K562 (cell line): ENCODE measurements around the gene ORAI3. TPM values are rescaled to one million over a fixed set of nuclear protein-coding genes. Genes with fewer than 3 reads are reported as not detected.
A peak's percentile ranks its signal among the peaks of the same experiment; 100 is the strongest.

Experiments used
- ADNP ChIP-seq: fragments of 200-800 bp; sonication (Bioruptor generic); IDR thresholded peaks from 2 replicates; pipeline ENCODE4 v1.6.1; 2016; ENCODE audit warnings: missing genetic modification characterization, missing compliant biosample characterization
- ASH1L ChIP-seq: fragments of 450-650 bp; IDR thresholded peaks from 2 replicates; pipeline ENCODE4 v1.6.1; 2018; ENCODE audit warnings: borderline replicate concordance, mild to moderate bottlenecking, low read depth; ENCODE audit not compliant: partially characterized antibody
- C11orf30 ChIP-seq: fragments of 450-650 bp; IDR thresholded peaks from 2 replicates; pipeline ENCODE4 v1.6.1; 2016; ENCODE audit warnings: low read depth, mild to moderate bottlenecking
- FOSL1 ChIP-seq: fragments of 200-800 bp; sonication (Bioruptor generic); conservative IDR thresholded peaks from 2 replicates; pipeline ENCODE4 v1.6.1; 2016; ENCODE audit warnings: missing genetic modification characterization, missing compliant biosample characterization
- HOXB6 ChIP-seq: fragments of 250-450 bp; sonication (Bioruptor Pico); IDR thresholded peaks from 2 replicates; pipeline ENCODE4 v1.5.1; 2022; ENCODE audit warnings: mild to moderate bottlenecking, borderline replicate concordance
- MAZ ChIP-seq, 2 experiments: fragments of 450-650 bp in 1 of 2; sonication (generic) in 1 of 2; formaldehyde crosslinking; IDR thresholded peaks in 1 of 2; conservative IDR thresholded peaks in 1 of 2; 2 replicates each; pipeline versions ENCODE4 v1.4.0 to v1.5.0; 2020; ENCODE audit warnings: mild to moderate bottlenecking in 1 of 2, missing genetic modification reagents in 1 of 2
- MYC ChIP-seq, 2 experiments: fragments of 250-450 bp in 1 of 2; sonication (Bioruptor Pico) in 1 of 2; IDR thresholded peaks; 2 replicates each; pipeline versions ENCODE4 v1.5.1 to v1.6.1; 2012 to 2021; ENCODE audit warnings: low read depth in 2 of 2, borderline replicate concordance in 1 of 2, improper control_type of control experiment in 1 of 2, low read length in 1 of 2, mild to moderate bottlenecking in 1 of 2, moderate library complexity in 1 of 2
- NCOA1 ChIP-seq: fragments of 450-650 bp; IDR thresholded peaks from 2 replicates; pipeline ENCODE4 v1.6.1; 2016; ENCODE audit warnings: low read depth
- PCBP2 ChIP-seq: fragments of 200-400 bp; formaldehyde crosslinking; IDR thresholded peaks from 2 replicates; pipeline ENCODE4 v1.6.1; 2018; ENCODE audit warnings: low read length, low read depth, mild to moderate bottlenecking, moderate library complexity; ENCODE audit not compliant: poor library complexity, severe bottlenecking
- POLR2H ChIP-seq: IDR thresholded peaks from 2 replicates; pipeline ENCODE4 v1.6.1; 2016; ENCODE audit warnings: missing genetic modification characterization, low read depth, mild to moderate bottlenecking, control low read depth, missing compliant biosample characterization, moderate library complexity
- TAF15 ChIP-seq: fragments of 200-400 bp; formaldehyde crosslinking; IDR thresholded peaks from 2 replicates; pipeline ENCODE4 v1.6.1; 2017; ENCODE audit warnings: mild to moderate bottlenecking, low read depth, low read length, moderate library complexity
- TCF7 ChIP-seq: sonication (generic); IDR thresholded peaks from 2 replicates; pipeline ENCODE4 v1.6.1; 2016; ENCODE audit warnings: antibody characterized with exemption, borderline replicate concordance
- TCF7L2 ChIP-seq: fragments of 150-350 bp; IDR thresholded peaks from 2 replicates; pipeline ENCODE4 v1.6.1; 2016; ENCODE audit warnings: low read depth, mild to moderate bottlenecking, low read length, moderate library complexity
- ZNF586 ChIP-seq: fragments of 450-650 bp; formaldehyde crosslinking; conservative IDR thresholded peaks from 2 replicates; pipeline ENCODE4 v1.4.0; 2020; ENCODE audit warnings: mild to moderate bottlenecking, moderate library complexity
- polyA plus RNA-seq, 8 experiments: library from polyadenylated mRNA; depleted of rRNA in 4 of 8; stranded (reverse) in 5 of 8; unstranded in 3 of 8; fragments of >200 nt; fragmentation: Nextera tagmentation in 2 of 8; fragmentation: Illumina TruSeq in 1 of 8; extraction: Ambion mirVana in 2 of 8; extraction: Trizol in 1 of 8; gene quantifications; 2 replicates each; pipeline versions ENCODE4 v1.2.1 to v1.2.3, GENCODE V29; 2011 to 2014; ENCODE audit warnings: inconsistent platforms in 1 of 8, missing spikeins in 1 of 8
- total RNA-seq, 7 experiments: library from RNA; depleted of rRNA in 6 of 7; stranded (reverse); fragments of >200 nt in 6 of 7; fragmentation: Illumina TruSeq in 2 of 7; extraction: Trizol in 2 of 7; gene quantifications; 2 replicates each; pipeline versions ENCODE4 v1.2.1 to v1.2.3, GENCODE V29; 2011 to 2021; ENCODE audit warnings: low replicate concordance in 1 of 7
- TF ChIP-seq, protein P1 (sequence below), 2 experiments: fragments of 450-650 bp; IDR thresholded peaks; 2 replicates each; pipeline ENCODE4 v1.6.1; 2016
- TF ChIP-seq, protein P2 (sequence below), 3 experiments: fragments of 200-800 bp in 1 of 3; fragments of 250-450 bp in 1 of 3; fragments of 450-650 bp in 1 of 3; sonication (Bioruptor Pico) in 1 of 3; sonication (Bioruptor generic) in 1 of 3; formaldehyde crosslinking in 1 of 3; IDR thresholded peaks; 2 replicates each; pipeline versions ENCODE4 v1.6.1 to v1.8.0; 2016 to 2022; ENCODE audit warnings: mild to moderate bottlenecking in 2 of 3, missing genetic modification characterization in 2 of 3, missing compliant biosample characterization in 1 of 3, moderate library complexity in 1 of 3
- TF ChIP-seq, protein P3 (sequence below): fragments of 450-650 bp; IDR thresholded peaks from 2 replicates; pipeline ENCODE4 v1.6.1; 2017; ENCODE audit warnings: mild to moderate bottlenecking, moderate library complexity

Gene ORAI3
- total and polyA plus RNA-seq, 9 of the 15 experiments (the other 6 are each of a cell fraction or from before 2014, with no cell fraction given), result 4.9 to 23.3 (median 14.1) TPM

DNA sequence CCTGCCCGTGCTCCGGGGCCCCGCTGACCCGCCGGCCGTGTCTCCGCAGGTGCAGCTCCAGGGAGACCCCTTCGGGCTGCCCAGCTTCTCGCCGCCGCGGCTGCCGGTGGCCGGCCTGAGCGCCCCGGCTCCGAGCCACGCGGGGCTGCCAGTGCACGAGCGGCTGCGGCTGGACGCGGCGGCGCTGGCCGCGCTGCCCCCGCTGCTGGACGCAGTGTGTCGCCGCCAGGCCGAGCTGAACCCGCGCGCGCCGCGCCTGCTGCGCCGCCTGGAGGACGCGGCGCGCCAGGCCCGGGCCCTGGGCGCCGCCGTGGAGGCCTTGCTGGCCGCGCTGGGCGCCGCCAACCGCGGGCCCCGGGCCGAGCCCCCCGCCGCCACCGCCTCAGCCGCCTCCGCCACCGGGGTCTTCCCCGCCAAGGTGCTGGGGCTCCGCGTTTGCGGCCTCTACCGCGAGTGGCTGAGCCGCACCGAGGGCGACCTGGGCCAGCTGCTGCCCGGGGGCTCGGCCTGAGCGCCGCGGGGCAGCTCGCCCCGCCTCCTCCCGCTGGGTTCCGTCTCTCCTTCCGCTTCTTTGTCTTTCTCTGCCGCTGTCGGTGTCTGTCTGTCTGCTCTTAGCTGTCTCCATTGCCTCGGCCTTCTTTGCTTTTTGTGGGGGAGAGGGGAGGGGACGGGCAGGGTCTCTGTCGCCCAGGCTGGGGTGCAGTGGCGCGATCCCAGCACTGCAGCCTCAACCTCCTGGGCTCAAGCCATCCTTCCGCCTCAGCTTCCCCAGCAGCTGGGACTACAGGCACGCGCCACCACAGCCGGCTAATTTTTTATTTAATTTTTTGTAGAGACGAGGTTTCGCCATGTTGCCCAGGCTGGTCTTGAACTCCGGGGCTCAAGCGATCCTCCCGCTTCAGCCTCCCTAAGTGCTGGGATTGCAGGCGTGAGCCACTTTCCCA lies 46.6 kb upstream of the ORAI3 start (continued):
- TF ChIP-seq MYC (IDR thresholded peaks at IDR 0.05; ENCODE audit: low read depth, low read length) (peak; percentile 82), MYC (CRISPR knock-in tag; IDR thresholded peaks at IDR 0.05; ENCODE audit: borderline replicate concordance, low read depth) (no peak), TAF15 (no peak), POLR2H (tag) (peak; percentile 47), HOXB6 (CRISPR knock-in tag) (no peak), TCF7 (no peak), MAZ (CRISPR knock-in tag; conservative IDR thresholded peaks at IDR 0.05 in 1 of 2, IDR thresholded peaks at IDR 0.05 in 1 of 2) (peak; percentile 26 to 37; a peak in 2 of 4 replicates), C11orf30 (no peak), ZNF586 (CRISPR knock-in tag) (no peak), ASH1L (no peak), PCBP2 (no peak), FOSL1 (tag) (peak; percentile 38), TCF7L2 (no peak), NCOA1 (no peak), ADNP (tag) (no peak)
- TF ChIP-seq, protein P1, sequence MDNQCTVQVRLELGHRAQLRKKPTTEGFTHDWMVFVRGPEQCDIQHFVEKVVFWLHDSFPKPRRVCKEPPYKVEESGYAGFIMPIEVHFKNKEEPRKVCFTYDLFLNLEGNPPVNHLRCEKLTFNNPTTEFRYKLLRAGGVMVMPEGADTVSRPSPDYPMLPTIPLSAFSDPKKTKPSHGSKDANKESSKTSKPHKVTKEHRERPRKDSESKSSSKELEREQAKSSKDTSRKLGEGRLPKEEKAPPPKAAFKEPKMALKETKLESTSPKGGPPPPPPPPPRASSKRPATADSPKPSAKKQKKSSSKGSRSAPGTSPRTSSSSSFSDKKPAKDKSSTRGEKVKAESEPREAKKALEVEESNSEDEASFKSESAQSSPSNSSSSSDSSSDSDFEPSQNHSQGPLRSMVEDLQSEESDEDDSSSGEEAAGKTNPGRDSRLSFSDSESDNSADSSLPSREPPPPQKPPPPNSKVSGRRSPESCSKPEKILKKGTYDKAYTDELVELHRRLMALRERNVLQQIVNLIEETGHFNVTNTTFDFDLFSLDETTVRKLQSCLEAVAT (IDR thresholded peaks at IDR 0.05), result no peak; a peak in 1 of 4 replicates
- TF ChIP-seq, protein P2, sequence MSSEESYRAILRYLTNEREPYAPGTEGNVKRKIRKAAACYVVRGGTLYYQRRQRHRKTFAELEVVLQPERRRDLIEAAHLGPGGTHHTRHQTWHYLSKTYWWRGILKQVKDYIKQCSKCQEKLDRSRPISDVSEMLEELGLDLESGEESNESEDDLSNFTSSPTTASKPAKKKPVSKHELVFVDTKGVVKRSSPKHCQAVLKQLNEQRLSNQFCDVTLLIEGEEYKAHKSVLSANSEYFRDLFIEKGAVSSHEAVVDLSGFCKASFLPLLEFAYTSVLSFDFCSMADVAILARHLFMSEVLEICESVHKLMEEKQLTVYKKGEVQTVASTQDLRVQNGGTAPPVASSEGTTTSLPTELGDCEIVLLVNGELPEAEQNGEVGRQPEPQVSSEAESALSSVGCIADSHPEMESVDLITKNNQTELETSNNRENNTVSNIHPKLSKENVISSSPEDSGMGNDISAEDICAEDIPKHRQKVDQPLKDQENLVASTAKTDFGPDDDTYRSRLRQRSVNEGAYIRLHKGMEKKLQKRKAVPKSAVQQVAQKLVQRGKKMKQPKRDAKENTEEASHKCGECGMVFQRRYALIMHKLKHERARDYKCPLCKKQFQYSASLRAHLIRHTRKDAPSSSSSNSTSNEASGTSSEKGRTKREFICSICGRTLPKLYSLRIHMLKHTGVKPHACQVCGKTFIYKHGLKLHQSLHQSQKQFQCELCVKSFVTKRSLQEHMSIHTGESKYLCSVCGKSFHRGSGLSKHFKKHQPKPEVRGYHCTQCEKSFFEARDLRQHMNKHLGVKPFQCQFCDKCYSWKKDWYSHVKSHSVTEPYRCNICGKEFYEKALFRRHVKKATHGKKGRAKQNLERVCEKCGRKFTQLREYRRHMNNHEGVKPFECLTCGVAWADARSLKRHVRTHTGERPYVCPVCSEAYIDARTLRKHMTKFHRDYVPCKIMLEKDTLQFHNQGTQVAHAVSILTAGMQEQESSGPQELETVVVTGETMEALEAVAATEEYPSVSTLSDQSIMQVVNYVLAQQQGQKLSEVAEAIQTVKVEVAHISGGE (CRISPR knock-in tag; IDR thresholded peaks at IDR 0.05), result peak in 1 of 3 experiments; percentile 66; a peak in 2 of 6 replicates
- TF ChIP-seq, protein P3, sequence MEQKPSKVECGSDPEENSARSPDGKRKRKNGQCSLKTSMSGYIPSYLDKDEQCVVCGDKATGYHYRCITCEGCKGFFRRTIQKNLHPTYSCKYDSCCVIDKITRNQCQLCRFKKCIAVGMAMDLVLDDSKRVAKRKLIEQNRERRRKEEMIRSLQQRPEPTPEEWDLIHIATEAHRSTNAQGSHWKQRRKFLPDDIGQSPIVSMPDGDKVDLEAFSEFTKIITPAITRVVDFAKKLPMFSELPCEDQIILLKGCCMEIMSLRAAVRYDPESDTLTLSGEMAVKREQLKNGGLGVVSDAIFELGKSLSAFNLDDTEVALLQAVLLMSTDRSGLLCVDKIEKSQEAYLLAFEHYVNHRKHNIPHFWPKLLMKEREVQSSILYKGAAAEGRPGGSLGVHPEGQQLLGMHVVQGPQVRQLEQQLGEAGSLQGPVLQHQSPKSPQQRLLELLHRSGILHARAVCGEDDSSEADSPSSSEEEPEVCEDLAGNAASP, result no peak
